Calu3 (cell line): ENCODE data around the gene STXBP4. TPM values are rescaled to one million over a fixed set of nuclear protein-coding genes. Genes with fewer than 3 reads are reported as not detected.

Experiments
- BruUV-seq: library from RNA; stranded (reverse); fragments of 400-500 nt; replicated peaks from 2 replicates; lab custom pipeline; 2021; lab: Mats Ljungman, UMichigan
- CTCF ChIA-PET: fragments of 300-600 bp; sonication (Branson Sonifier 250); formaldehyde crosslinking; loops from one replicate; lab custom pipeline; 2022; ENCODE audit warnings: antibody characterized with exemption; lab: Charles Lee
- DNase-seq: peaks from one replicate; pipeline ENCODE4 v3.0.0; 2022
- H3K27ac Mint-ChIP-seq: one replicate; pipeline ENCODE4 v1.8.0; 2022; ENCODE audit warnings: mixed read lengths; ENCODE audit not compliant: unreplicated experiment
- H3K27me3 Mint-ChIP-seq: one replicate; pipeline ENCODE4 v1.8.0; 2022; ENCODE audit warnings: mixed read lengths; ENCODE audit not compliant: unreplicated experiment
- H3K36me3 Mint-ChIP-seq: one replicate; pipeline ENCODE4 v1.8.0; 2022; ENCODE audit warnings: mild to moderate bottlenecking, moderate library complexity, mixed read lengths; ENCODE audit not compliant: insufficient read depth, unreplicated experiment
- H3K4me1 Mint-ChIP-seq: one replicate; pipeline ENCODE4 v1.8.0; 2022; ENCODE audit warnings: mild to moderate bottlenecking, low read depth, mixed read lengths; ENCODE audit not compliant: unreplicated experiment
- H3K4me3 Mint-ChIP-seq: one replicate; pipeline ENCODE4 v1.8.0; 2022; ENCODE audit warnings: mild to moderate bottlenecking, low read depth, moderate library complexity, mixed read lengths; ENCODE audit not compliant: unreplicated experiment
- H3K9me3 Mint-ChIP-seq: one replicate; pipeline ENCODE4 v1.8.0; 2022; ENCODE audit warnings: low read depth, mixed read lengths; ENCODE audit not compliant: unreplicated experiment
- intact Hi-C: fragments of 100-400 bp; cut with micrococcal nuclease; formaldehyde crosslinking; loops from one replicate; pipeline ENCODE4 v1.10.0; 2022; ENCODE audit not compliant: unreplicated experiment
- total RNA-seq: library from RNA; stranded (reverse); gene quantifications from 2 replicates; pipeline ENCODE4 v1.2.3, GENCODE V29; 2022
- TF ChIP-seq, protein P1 (sequence below): fragments of 200-600 bp; IDR thresholded peaks from one replicate; pipeline ENCODE4 v1.8.0; 2022; ENCODE audit warnings: antibody characterized with exemption; ENCODE audit not compliant: unreplicated experiment

Gene STXBP4
- total RNA-seq, 1 experiment from 2014 or later, result 9.2 TPM

DNA sequence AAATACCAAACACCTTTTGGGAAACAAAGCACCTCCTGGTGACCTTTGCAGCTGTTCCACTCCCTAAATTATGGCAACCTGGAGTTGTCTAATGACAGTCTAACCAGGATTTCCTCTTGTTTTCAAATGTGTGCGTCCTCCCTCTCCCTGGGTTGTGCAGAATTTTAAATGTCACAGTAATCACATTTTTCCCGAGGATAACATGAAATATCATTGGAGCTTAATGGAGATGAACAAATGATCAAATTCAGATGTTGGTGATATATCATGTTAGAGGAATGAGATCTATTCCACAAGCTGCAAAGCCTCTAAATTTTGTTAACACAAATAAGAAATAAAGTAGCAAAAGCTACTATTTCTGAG, 209.3 kb downstream of the STXBP4 start:
- intact Hi-C loops, result no loop called here
- H3K9me3 Mint-ChIP-seq, result no peaks in the 10 kb centered on the region
- CTCF ChIA-PET, result no interaction called here
- H3K27me3 Mint-ChIP-seq, result no peaks in the 10 kb centered on the region
- TF ChIP-seq, protein P1, sequence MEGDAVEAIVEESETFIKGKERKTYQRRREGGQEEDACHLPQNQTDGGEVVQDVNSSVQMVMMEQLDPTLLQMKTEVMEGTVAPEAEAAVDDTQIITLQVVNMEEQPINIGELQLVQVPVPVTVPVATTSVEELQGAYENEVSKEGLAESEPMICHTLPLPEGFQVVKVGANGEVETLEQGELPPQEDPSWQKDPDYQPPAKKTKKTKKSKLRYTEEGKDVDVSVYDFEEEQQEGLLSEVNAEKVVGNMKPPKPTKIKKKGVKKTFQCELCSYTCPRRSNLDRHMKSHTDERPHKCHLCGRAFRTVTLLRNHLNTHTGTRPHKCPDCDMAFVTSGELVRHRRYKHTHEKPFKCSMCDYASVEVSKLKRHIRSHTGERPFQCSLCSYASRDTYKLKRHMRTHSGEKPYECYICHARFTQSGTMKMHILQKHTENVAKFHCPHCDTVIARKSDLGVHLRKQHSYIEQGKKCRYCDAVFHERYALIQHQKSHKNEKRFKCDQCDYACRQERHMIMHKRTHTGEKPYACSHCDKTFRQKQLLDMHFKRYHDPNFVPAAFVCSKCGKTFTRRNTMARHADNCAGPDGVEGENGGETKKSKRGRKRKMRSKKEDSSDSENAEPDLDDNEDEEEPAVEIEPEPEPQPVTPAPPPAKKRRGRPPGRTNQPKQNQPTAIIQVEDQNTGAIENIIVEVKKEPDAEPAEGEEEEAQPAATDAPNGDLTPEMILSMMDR, result no peak
- H3K4me3 Mint-ChIP-seq, result no peak overlapping the region
- no TSS peak for BruUV-seq
- DNase-seq, result no peak
- H3K36me3 Mint-ChIP-seq, result no peaks in the 10 kb centered on the region
- no peak overlapping the region for H3K27ac Mint-ChIP-seq
- no peaks in the 10 kb centered on the region for H3K4me1 Mint-ChIP-seq

DNA sequence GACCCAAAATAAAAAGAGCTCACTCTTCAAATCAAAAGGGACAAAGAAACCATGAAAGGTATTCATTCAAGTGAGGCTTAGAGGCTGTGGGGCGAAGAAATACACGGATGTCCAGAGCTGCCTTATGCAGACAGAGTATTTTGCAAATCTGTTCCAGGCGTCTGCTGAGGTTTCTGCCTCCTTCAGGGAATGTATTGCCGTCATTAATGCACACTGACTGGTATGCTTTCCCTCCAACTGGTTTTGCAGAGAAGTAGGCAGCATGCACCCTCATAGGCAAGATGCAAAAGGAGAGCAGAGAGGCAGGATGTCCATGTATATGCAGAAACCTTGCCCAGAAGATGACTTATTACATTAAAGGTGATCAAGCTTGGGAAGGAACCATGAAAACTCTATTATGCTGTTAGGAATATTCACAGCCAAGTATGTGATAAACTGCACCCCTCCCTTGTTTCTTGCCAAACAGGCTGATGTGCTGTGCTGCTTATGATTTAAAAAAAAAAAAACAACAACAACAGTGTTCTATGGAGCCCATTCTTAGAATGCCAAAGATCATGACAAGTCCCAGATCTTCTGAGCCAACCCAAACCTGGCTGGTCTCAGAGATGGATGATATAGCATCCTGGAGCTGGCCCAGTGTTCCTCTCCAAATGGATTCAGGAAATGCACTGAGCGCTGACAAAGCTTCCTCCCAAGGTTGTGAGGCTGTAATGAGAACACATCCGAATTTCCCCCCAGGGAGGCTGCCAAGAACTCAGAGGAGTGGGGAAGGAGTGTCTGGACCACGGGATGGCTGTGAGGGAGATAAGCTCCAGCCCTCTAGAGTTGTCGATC, 218.6 kb downstream of the STXBP4 start:
- Mint-ChIP-seq H3K9me3 (no peaks in the 10 kb centered on the region), H3K36me3 (no peaks in the 10 kb centered on the region), H3K4me3 (no peak overlapping the region), H3K4me1 (no peaks in the 10 kb centered on the region), H3K27ac (no peak overlapping the region), H3K27me3 (peaks cover 13% of the 10 kb centered on the region)
- TF ChIP-seq, protein P1, result no peak
- DNase-seq, result no peak
- CTCF ChIA-PET, result no interaction called here
- intact Hi-C loops, result no loop called here
- no TSS peak for BruUV-seq

DNA sequence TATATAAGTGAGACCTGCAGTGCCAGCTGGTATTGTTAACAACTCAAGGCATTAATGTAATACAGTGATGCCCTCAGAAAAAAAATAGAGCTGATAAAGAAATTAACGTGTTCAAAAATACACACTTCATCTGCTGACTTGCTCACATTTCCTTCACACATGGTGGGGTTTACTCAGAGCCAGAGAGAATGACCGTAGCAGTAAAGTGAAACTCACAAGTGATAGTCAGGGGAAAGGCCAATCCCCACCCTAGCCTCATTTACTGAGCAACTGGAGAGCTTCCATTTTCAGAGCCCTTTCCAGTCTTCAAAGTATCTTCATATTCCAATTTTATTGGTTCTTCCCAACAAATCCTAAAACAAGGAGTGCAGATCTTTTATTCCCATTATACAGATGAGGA, 222.2 kb downstream of the STXBP4 start:
- intact Hi-C loops, result no loop called here
- CTCF ChIA-PET, result no interaction called here
- Mint-ChIP-seq H3K4me3 (no peak overlapping the region), H3K36me3 (no peaks in the 10 kb centered on the region), H3K9me3 (no peaks in the 10 kb centered on the region), H3K4me1 (no peaks in the 10 kb centered on the region), H3K27me3 (peaks cover 28% of the 10 kb centered on the region), H3K27ac (no peak overlapping the region)
- BruUV-seq, result no TSS peak
- DNase-seq, result no peak
- TF ChIP-seq, protein P1, result no peak

DNA sequence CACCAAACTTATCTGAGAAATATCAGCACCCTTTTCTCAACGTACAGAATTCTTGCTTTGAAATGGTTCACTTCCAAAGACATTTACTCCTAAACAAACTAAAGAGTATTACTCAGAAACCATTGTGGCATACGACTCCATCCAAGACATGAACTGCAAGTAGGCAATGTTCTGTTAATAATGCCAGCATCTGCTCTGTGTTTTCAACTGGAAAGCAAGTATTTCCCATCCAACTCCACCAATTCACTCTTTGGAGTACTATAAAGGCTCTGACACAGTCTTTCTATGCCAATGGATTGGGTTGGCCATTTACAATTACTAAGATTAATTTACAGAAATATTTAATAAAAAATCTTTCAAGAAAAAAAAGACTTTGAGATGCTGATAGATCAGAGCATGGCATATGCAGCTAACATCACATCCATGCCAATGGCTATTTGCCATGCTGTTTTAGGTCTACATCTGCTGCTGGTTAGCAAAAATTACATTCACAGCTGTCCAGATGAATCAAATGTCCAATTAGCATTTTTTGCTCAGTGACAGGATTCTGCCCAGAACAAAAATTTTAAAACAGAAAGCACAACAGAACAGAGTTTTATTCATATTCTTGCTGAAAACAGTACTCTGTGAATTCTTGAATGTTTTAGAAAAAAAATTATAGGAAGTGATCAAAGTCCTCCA, 230.3 kb downstream of the STXBP4 start:
- intact Hi-C loops, result no loop called here
- no peak overlapping the region for H3K4me3 Mint-ChIP-seq

More for the DNA sequence above, 230.3 kb downstream of the STXBP4 start:
- no peaks in the 10 kb centered on the region for H3K36me3 Mint-ChIP-seq
- TF ChIP-seq, protein P1, result no peak
- BruUV-seq, result no TSS peak
- H3K27me3 Mint-ChIP-seq, result no peaks in the 10 kb centered on the region
- DNase-seq, result no peak
- no peaks in the 10 kb centered on the region for H3K4me1 Mint-ChIP-seq
- H3K27ac Mint-ChIP-seq, result no peak overlapping the region
- H3K9me3 Mint-ChIP-seq, result peaks cover 2% of the 10 kb centered on the region
- CTCF ChIA-PET, result no interaction called here
